Keratinocyte (primary cell): ENCODE measurements around the gene TMC8. TPM values are rescaled to one million over a fixed set of nuclear protein-coding genes. Genes with fewer than 3 reads are reported as not detected.
A peak's percentile ranks its signal among the peaks of the same experiment; 100 is the strongest.

Experiments used
- DNase-seq: peaks from one replicate; pipeline ENCODE4 v3.0.0-alpha.2; 2011; ENCODE audit warnings: low read depth, missing footprints, low spot score
- FAIRE-seq: peaks from 2 replicates; lab custom pipeline; 2011; peaks lifted over from hg19 to GRCh38; lab: Jason Lieb, UNC
- H2AFZ ChIP-seq: 2 replicates; pipeline ENCODE4 v1.6.0; 2012; ENCODE audit warnings: low read length, control low read depth, inconsistent platforms; ENCODE audit not compliant: control insufficient read depth
- H3K27ac ChIP-seq: 2 replicates; pipeline ENCODE4 v1.5.1; 2011; ENCODE audit warnings: low read length; ENCODE audit not compliant: control insufficient read depth, insufficient read depth
- H3K27me3 ChIP-seq: 3 replicates; pipeline ENCODE4 v1.6.0; 2011; ENCODE audit warnings: low read length; ENCODE audit not compliant: control insufficient read depth, insufficient read depth; ENCODE audit errors: extremely low read depth
- H3K36me3 ChIP-seq, 2 experiments: 2 replicates in 1 of 2; 3 replicates in 1 of 2; pipeline ENCODE4 v1.5.1; 2011; ENCODE audit warnings: low read length in 2 of 2, mild to moderate bottlenecking in 1 of 2; ENCODE audit not compliant: control insufficient read depth in 2 of 2, insufficient read depth in 2 of 2; ENCODE audit errors: extremely low read depth in 1 of 2
- H3K4me1 ChIP-seq: 3 replicates; pipeline ENCODE4 v1.5.1; 2011; ENCODE audit warnings: low read length; ENCODE audit not compliant: control insufficient read depth, insufficient read depth; ENCODE audit errors: extremely low read depth
- H3K4me2 ChIP-seq: 3 replicates; pipeline ENCODE4 v1.6.0; 2011; ENCODE audit warnings: low read depth, low read length; ENCODE audit not compliant: control insufficient read depth, insufficient read depth; ENCODE audit errors: extremely low read depth
- H3K4me3 ChIP-seq, 3 experiments: fragments of 200-600 bp in 1 of 3; sonication (generic) in 1 of 3; 2 replicates in 2 of 3; 3 replicates in 1 of 3; pipeline ENCODE4 v1.5.1; 2011 to 2016; ENCODE audit warnings: low read length in 3 of 3, mild to moderate bottlenecking in 3 of 3, control low read depth in 2 of 3, inconsistent platforms in 1 of 3, low read depth in 1 of 3, mixed read lengths in 1 of 3, mixed run types in 1 of 3, moderate library complexity in 1 of 3; ENCODE audit not compliant: control insufficient read depth in 2 of 3, insufficient read depth in 2 of 3; ENCODE audit errors: extremely low read depth in 1 of 3
- H3K79me2 ChIP-seq: 2 replicates; pipeline ENCODE4 v1.6.0; 2012; ENCODE audit warnings: low read length; ENCODE audit not compliant: control insufficient read depth, insufficient read depth
- H3K9ac ChIP-seq: 3 replicates; pipeline ENCODE4 v1.6.0; 2011; ENCODE audit warnings: low read length; ENCODE audit not compliant: control insufficient read depth, insufficient read depth; ENCODE audit errors: extremely low read depth
- H3K9me1 ChIP-seq: 3 replicates; pipeline ENCODE4 v1.6.0; 2011; ENCODE audit warnings: low read length; ENCODE audit not compliant: control insufficient read depth, insufficient read depth; ENCODE audit errors: extremely low read depth
- H3K9me3 ChIP-seq: 2 replicates; pipeline ENCODE4 v1.5.1; 2012; ENCODE audit warnings: low read depth, low read length; ENCODE audit not compliant: control insufficient read depth
- H4K20me1 ChIP-seq: 3 replicates; pipeline ENCODE4 v1.6.0; 2011; ENCODE audit warnings: low read length; ENCODE audit not compliant: control insufficient read depth, insufficient read depth; ENCODE audit errors: extremely low read depth
- EZH2 ChIP-seq: IDR thresholded peaks from one replicate; pipeline ENCODE4 v1.6.1; 2012; ENCODE audit warnings: inconsistent platforms, mild to moderate bottlenecking, low read length, moderate library complexity
- dilution Hi-C: fragments of 300-500 bp; cut with MboI; formaldehyde crosslinking; loops from one replicate; pipeline ENCODE4 v1.7.0; 2020; ENCODE audit warnings: low sequenced_read_pairs; ENCODE audit not compliant: extremely low pct_ligation_motif_present
- polyA plus RNA-seq, 5 experiments: library from polyadenylated mRNA; depleted of rRNA in 3 of 5; stranded (reverse) in 3 of 5; stranded (forward) in 1 of 5; unstranded in 1 of 5; fragments of >200 nt; gene quantifications; 1 replicate in 1 of 5; 2 replicates in 3 of 5; 3 replicates in 1 of 5; pipeline versions ENCODE4 v1.2.1 to v1.2.3, GENCODE V29; 2011 to 2012; ENCODE audit warnings: missing spikeins in 2 of 5, low read depth in 1 of 5, low replicate concordance in 1 of 5
- TF ChIP-seq, protein P1 (sequence below), 3 experiments: IDR thresholded peaks in 1 of 3; conservative IDR thresholded peaks in 1 of 3; optimal IDR thresholded peaks in 1 of 3; 2 replicates in 2 of 3; 3 replicates in 1 of 3; pipeline versions ENCODE3 to v1.5.1; 2011; ENCODE audit warnings: low read length in 3 of 3, mild to moderate bottlenecking in 3 of 3, moderate library complexity in 2 of 3, control low read depth in 1 of 3, inconsistent platforms in 1 of 3; ENCODE audit not compliant: insufficient read depth in 2 of 3; ENCODE audit errors: extremely low read depth in 1 of 3

Gene TMC8
- polyA plus RNA-seq, 1 donor (not counting 4 experiments of a cell fraction or from before 2014, with no cell fraction given) = 0.14 TPM

DNA sequence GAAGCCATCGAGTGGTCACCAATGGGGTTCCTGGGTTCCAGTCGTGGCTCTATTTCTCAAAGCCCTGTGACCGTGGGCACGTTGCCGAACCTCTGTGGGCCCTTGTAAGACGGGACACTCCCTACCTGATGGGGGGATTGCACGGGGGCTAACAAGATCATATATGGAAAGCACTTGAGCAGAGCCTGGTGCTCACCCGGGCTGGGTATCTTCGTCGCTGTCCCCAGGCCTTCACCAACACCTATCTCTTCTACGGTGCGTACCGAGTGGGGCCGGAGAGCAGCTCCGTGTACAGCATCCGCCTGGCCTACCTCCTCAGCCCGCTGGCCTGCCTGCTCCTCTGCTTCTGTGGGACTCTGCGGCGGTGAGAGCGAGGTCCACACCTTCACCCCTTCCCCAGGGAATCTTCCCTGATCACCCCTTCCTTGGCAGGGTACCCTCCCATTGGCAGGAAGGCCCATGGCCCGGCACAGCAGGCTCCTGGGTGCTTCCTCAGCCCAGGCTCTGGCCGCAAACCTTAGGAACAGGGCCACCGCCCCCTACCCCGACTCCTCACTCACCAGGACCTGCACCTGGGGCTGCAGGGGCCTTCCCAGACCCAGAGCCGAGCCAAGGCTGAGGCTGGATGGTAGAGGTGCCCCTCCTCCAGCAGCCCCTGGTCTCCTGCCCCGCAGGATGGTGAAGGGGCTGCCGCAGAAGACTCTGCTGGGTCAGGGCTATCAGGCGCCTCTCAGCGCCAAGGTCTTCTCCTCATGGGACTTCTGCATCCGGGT is 2.8 kb downstream of the TMC8 start:
- no peak for FAIRE-seq
- dilution Hi-C loops = no loop called here
- no peaks in the 10 kb centered on the region for H3K36me3 ChIP-seq
- H3K4me3 ChIP-seq = no peak overlapping the region
- H2AFZ ChIP-seq = no peak overlapping the region
- no peaks in the 10 kb centered on the region for H3K79me2 ChIP-seq
- H3K27ac ChIP-seq = no peak overlapping the region
- no peak for DNase-seq
- no peaks in the 10 kb centered on the region for H3K9me3 ChIP-seq
- H3K27me3 ChIP-seq = peaks cover 31% of the 10 kb centered on the region
- H3K9me1 ChIP-seq = peaks cover 4% of the 10 kb centered on the region
- H4K20me1 ChIP-seq = no peaks in the 10 kb centered on the region
- no peak overlapping the region for H3K4me2 ChIP-seq
- TF ChIP-seq, protein P1, sequence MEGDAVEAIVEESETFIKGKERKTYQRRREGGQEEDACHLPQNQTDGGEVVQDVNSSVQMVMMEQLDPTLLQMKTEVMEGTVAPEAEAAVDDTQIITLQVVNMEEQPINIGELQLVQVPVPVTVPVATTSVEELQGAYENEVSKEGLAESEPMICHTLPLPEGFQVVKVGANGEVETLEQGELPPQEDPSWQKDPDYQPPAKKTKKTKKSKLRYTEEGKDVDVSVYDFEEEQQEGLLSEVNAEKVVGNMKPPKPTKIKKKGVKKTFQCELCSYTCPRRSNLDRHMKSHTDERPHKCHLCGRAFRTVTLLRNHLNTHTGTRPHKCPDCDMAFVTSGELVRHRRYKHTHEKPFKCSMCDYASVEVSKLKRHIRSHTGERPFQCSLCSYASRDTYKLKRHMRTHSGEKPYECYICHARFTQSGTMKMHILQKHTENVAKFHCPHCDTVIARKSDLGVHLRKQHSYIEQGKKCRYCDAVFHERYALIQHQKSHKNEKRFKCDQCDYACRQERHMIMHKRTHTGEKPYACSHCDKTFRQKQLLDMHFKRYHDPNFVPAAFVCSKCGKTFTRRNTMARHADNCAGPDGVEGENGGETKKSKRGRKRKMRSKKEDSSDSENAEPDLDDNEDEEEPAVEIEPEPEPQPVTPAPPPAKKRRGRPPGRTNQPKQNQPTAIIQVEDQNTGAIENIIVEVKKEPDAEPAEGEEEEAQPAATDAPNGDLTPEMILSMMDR (optimal IDR thresholded peaks at IDR 0.05 in 1 of 3, IDR thresholded peaks at IDR 0.05 in 1 of 3, conservative IDR thresholded peaks at IDR 0.05 in 1 of 3; ENCODE audit: extremely low read depth in 1 of 3, insufficient read depth in 2 of 3, low read length in 3 of 3) = no peak
- no peak for TF ChIP-seq EZH2
- H3K9ac ChIP-seq = no peak overlapping the region
- H3K4me1 ChIP-seq = peaks cover 10% of the 10 kb centered on the region

DNA sequence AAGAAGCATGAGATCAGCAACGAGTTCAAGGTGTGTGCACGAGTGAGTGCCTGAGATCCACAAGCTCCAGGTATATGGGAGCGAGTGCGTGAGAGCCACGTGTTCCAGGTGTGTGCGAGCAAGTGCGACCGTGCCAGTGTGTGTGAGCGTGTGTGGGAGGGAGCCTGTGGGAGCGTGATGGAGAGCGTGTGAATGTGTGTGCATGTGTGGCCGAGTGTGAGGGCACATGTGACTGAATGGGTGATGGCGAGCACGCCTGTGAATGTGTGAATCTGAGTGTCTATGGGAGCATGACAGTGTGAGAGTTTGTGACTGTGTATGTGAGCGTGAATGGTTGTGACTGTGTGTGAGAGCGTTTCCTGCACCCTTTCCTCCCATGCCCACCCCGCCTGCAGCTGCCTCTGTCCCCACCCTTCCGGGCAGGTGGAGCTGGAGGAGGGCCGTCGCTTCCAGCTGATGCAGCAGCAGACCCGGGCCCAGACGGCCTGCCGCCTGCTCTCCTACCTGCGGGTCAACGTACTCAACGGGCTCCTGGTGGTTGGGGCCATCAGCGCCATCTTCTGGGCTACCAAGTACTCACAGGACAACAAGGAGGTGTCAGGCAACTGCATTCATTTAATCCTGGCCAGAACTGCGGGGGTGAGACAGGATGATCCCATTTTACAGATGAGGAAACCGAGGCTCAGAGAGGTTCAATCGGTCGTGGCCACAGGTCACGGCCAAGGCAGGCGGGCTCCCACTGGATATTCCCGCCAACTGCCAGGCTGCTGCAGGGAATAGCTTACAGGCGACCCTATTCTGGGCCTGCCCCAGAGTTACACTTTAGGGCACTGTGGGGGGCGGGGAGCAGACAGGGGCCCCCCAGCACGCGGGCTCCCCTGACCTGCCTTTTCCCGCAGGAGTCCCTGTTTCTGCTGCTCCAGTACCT is 3.7 kb downstream of the TMC8 start:
- Histone ChIP-seq H3K4me3 (no peak overlapping the region), H3K4me1 (peaks cover 10% of the 10 kb centered on the region)
- DNase-seq = no peak

More for the DNA sequence above, 3.7 kb downstream of the TMC8 start:
- Histone ChIP-seq H4K20me1 (no peaks in the 10 kb centered on the region), H3K27me3 (peaks cover 31% of the 10 kb centered on the region), H3K27ac (no peak overlapping the region), H3K4me2 (no peak overlapping the region), H3K79me2 (no peaks in the 10 kb centered on the region), H2AFZ (no peak overlapping the region), H3K9me1 (peaks cover 4% of the 10 kb centered on the region), H3K9me3 (no peaks in the 10 kb centered on the region), H3K36me3 (no peaks in the 10 kb centered on the region), H3K9ac (no peak overlapping the region)
- TF ChIP-seq, protein P1 (optimal IDR thresholded peaks at IDR 0.05 in 1 of 3, IDR thresholded peaks at IDR 0.05 in 1 of 3, conservative IDR thresholded peaks at IDR 0.05 in 1 of 3; ENCODE audit: extremely low read depth in 1 of 3, insufficient read depth in 2 of 3, low read length in 3 of 3) = peak; percentile 55 to 81 (median 71)
- no peak for TF ChIP-seq EZH2
- no peak for FAIRE-seq
- dilution Hi-C loops = no loop called here
